Activated naive CD8-positive, alpha-beta T cell treated with anti-CD3 and anti-CD28 coated beads for 36 hours (primary cell): Measurements from ENCODE around the gene CCND2. TPM values are rescaled to one million over a fixed set of nuclear protein-coding genes. Genes with fewer than 3 reads are reported as not detected.

Source experiments
- DNase-seq: peaks from one replicate; pipeline ENCODE4 v3.0.0; 2021
- H3K27ac Mint-ChIP-seq: one replicate; pipeline ENCODE4 v1.8.0; 2022; ENCODE audit warnings: mild to moderate bottlenecking, moderate library complexity, mixed read lengths
- H3K27me3 Mint-ChIP-seq: one replicate; pipeline ENCODE4 v1.8.0; 2022; ENCODE audit warnings: mild to moderate bottlenecking, mixed read lengths
- H3K36me3 Mint-ChIP-seq: one replicate; pipeline ENCODE4 v1.8.0; 2021; ENCODE audit warnings: mild to moderate bottlenecking, mixed read lengths
- H3K4me1 Mint-ChIP-seq: one replicate; pipeline ENCODE4 v1.8.0; 2021; ENCODE audit warnings: mixed read lengths
- H3K4me3 Mint-ChIP-seq: one replicate; pipeline ENCODE4 v1.8.0; 2022; ENCODE audit warnings: mild to moderate bottlenecking, moderate library complexity, mixed read lengths
- H3K9me3 Mint-ChIP-seq: one replicate; pipeline ENCODE4 v1.8.0; 2022; ENCODE audit warnings: mixed read lengths
- total RNA-seq, 2 experiments: library from RNA; stranded (reverse); gene quantifications; one replicate each; pipeline ENCODE4 v1.2.3, GENCODE V29; 2021

Gene CCND2
- total RNA-seq, 2 experiments from 2014 or later, result 749 TPM

DNA sequence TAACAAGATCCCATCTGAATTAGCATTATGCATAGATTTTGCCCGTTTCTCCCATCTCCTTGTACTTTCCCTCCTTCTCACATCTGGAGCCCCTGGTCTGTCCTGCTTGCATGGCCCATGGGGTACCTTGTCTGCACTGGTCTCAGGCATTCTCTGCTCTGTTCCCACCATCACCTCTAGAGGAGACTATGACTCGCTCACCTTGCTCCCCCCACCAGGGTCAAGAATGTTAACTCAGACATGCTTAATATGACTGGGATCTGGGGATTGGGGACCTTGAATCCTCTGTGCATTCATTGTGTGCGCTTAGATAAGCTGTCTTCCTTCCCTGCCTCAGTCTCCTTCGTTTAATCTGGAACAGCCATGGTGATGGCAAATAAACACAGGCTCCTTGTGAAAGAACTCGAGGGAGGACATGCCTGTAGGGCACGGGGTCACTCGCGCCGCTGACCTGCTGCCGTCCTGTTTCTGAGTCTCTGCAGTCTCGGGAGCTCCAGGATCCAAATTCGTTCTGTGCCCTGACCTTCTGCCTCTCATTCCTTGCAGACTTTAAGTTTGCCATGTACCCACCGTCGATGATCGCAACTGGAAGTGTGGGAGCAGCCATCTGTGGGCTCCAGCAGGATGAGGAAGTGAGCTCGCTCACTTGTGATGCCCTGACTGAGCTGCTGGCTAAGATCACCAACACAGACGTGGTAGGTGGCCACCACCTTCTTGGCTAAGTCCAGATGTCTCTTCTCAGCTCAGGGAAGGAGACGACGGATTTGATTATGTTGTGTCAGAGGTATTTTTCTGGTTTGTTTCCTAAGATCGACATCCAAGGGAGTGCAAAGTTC, 15.0 kb downstream of the CCND2 start:
- H3K27me3 Mint-ChIP-seq, result no peaks in the 10 kb centered on the region
- no peaks in the 10 kb centered on the region for H3K9me3 Mint-ChIP-seq
- H3K4me3 Mint-ChIP-seq, result peak overlapping the region; percentile 38

GRCh38 chr12:4289231-4289878, 15.8 kb downstream of the CCND2 start:
- Mint-ChIP-seq H3K4me3 (peak overlapping the region; percentile 23), H3K27me3 (no peaks in the 10 kb centered on the region), H3K9me3 (no peaks in the 10 kb centered on the region), H3K36me3 (peaks cover 82% of the 10 kb centered on the region), H3K4me1 (peaks cover 86% of the 10 kb centered on the region), H3K27ac (peak overlapping the region; percentile 69)
- no peak for DNase-seq

More for the DNA sequence above, 15.0 kb downstream of the CCND2 start:
- Mint-ChIP-seq H3K27ac (peak overlapping the region; percentile 68), H3K4me1 (peaks cover 84% of the 10 kb centered on the region), H3K36me3 (peaks cover 81% of the 10 kb centered on the region)
- no peak for DNase-seq

DNA sequence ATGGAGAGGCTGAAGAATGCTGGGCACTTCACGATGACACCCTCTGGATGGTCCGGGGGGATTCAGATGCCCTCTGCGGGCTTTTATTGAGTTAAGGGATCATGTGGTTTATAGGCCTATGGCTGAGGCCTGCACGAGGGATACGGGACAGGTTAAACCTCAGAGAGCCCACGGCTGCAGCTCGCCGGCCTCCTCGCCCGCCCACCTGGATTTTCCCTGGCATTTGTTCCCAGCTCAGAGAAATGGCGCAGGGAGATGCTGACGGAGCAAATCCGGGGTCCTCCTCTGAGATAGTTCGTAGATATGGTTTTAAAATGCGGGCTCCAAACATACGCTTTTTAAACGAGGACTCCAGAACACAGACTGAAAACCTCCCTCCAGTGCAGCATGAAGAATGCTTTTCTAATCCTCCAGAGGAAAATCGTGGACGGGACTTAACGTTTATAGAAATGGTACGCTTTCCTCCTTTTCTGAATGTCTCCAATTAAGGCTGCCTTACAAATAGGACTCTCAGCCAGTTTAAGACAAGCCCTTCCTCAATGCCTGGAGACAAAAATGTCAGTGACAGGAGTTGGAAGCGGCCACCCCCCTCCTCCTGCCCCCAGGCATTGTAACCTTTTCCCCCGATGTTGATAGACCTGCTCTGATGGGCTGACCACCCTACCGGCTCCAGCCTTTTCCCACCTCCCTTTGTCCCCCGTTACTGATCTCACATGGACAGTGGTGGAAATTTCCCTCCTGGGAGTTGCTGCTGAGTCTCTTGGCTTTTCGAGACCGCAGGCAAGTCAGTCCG, 16.6 kb downstream of the CCND2 start:
- peaks cover 88% of the 10 kb centered on the region for H3K4me1 Mint-ChIP-seq
- H3K9me3 Mint-ChIP-seq, result no peaks in the 10 kb centered on the region
- no peaks in the 10 kb centered on the region for H3K27me3 Mint-ChIP-seq
- DNase-seq, result no peak
- peaks cover 84% of the 10 kb centered on the region for H3K36me3 Mint-ChIP-seq
- peak overlapping the region; percentile 55 for H3K4me3 Mint-ChIP-seq
- H3K27ac Mint-ChIP-seq, result peak overlapping the region; percentile 76

- peak overlapping the region; percentile 95 for H3K27ac Mint-ChIP-seq
- no peak for DNase-seq
- H3K27me3 Mint-ChIP-seq, result no peaks in the 10 kb centered on the region
- peaks cover 79% of the 10 kb centered on the region for H3K36me3 Mint-ChIP-seq
- H3K4me1 Mint-ChIP-seq, result peaks cover 78% of the 10 kb centered on the region
- peak overlapping the region; percentile 47 for H3K4me3 Mint-ChIP-seq
- no peaks in the 10 kb centered on the region for H3K9me3 Mint-ChIP-seq
These were observed 18.9 kb downstream of the CCND2 start for GRCh38 chr12:4292341-4293073.

GRCh38 chr12:4293299-4293965, 19.9 kb downstream of the CCND2 start:
- Mint-ChIP-seq H3K27me3 (no peaks in the 10 kb centered on the region), H3K27ac (peak overlapping the region; percentile 95), H3K9me3 (no peaks in the 10 kb centered on the region), H3K4me3 (peak overlapping the region; percentile 81), H3K36me3 (peaks cover 78% of the 10 kb centered on the region), H3K4me1 (peaks cover 75% of the 10 kb centered on the region)
- DNase-seq, result peak; percentile 66

- H3K9me3 Mint-ChIP-seq, result no peaks in the 10 kb centered on the region
- peak overlapping the region; percentile 81 for H3K4me3 Mint-ChIP-seq
- no peak for DNase-seq
- no peaks in the 10 kb centered on the region for H3K27me3 Mint-ChIP-seq
- H3K27ac Mint-ChIP-seq, result peak overlapping the region; percentile 95
- H3K4me1 Mint-ChIP-seq, result peaks cover 72% of the 10 kb centered on the region
- H3K36me3 Mint-ChIP-seq, result peaks cover 73% of the 10 kb centered on the region
These were observed 20.5 kb downstream of the CCND2 start for GRCh38 chr12:4293966-4294505.

GRCh38 chr12:4296751-4297150, 23.2 kb downstream of the CCND2 start:
- H3K4me1 Mint-ChIP-seq, result peaks cover 55% of the 10 kb centered on the region
- H3K9me3 Mint-ChIP-seq, result no peaks in the 10 kb centered on the region
- no peak for DNase-seq
- H3K4me3 Mint-ChIP-seq, result no peak overlapping the region
- peaks cover 73% of the 10 kb centered on the region for H3K36me3 Mint-ChIP-seq
- H3K27ac Mint-ChIP-seq, result peak overlapping the region; percentile 42
- H3K27me3 Mint-ChIP-seq, result no peaks in the 10 kb centered on the region

DNA sequence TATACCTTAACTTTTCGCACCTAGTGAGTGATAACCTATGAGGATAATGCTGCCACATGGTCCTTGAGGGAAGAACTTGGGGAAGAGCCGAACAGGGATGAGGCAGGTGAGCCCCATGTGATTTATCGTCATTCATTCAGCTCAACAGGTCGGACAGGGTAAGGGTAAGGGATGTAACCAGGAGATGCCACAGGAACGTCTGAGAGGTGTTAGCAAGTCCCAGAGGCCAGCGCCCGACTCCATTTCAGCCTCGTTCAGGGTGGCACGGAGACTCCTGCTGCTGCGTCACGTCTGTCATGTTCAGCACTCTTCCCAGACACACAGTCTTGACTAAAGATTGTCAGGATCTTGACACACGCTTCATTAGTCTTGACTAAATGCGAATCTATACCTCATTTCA, 24.1 kb downstream of the CCND2 start:
- H3K9me3 Mint-ChIP-seq, result no peaks in the 10 kb centered on the region
- H3K4me3 Mint-ChIP-seq, result no peak overlapping the region
- H3K27ac Mint-ChIP-seq, result peak overlapping the region; percentile 58
- H3K27me3 Mint-ChIP-seq, result no peaks in the 10 kb centered on the region
- DNase-seq, result no peak
- H3K4me1 Mint-ChIP-seq, result peaks cover 51% of the 10 kb centered on the region
- peaks cover 77% of the 10 kb centered on the region for H3K36me3 Mint-ChIP-seq

DNA sequence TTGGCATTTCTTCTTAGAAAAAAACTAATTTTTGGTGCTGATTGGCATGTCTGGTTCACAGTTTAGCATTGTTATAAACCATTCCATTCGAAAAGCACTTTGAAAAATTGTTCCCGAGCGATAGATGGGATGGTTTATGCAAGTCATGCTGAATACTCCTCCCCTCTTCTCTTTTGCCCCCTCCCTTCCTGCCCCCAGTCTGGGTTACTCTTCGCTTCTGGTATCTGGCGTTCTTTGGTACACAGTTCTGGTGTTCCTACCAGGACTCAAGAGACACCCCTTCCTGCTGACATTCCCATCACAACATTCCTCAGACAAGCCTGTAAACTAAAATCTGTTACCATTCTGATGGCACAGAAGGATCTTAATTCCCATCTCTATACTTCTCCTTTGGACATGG, 27.3 kb downstream of the CCND2 start:
- H3K27ac Mint-ChIP-seq, result peak overlapping the region; percentile 7
- H3K9me3 Mint-ChIP-seq, result no peaks in the 10 kb centered on the region
- H3K4me3 Mint-ChIP-seq, result no peak overlapping the region
- H3K36me3 Mint-ChIP-seq, result peaks cover 66% of the 10 kb centered on the region
- peaks cover 26% of the 10 kb centered on the region for H3K4me1 Mint-ChIP-seq
- DNase-seq, result no peak
- no peaks in the 10 kb centered on the region for H3K27me3 Mint-ChIP-seq

- Mint-ChIP-seq H3K36me3 (peaks cover 59% of the 10 kb centered on the region), H3K9me3 (no peaks in the 10 kb centered on the region), H3K27me3 (no peaks in the 10 kb centered on the region)
These were observed 28.5 kb downstream of the CCND2 start for GRCh38 chr12:4301932-4302501.

GRCh38 chr12:4302881-4303280, 29.3 kb downstream of the CCND2 start:
- no peak for DNase-seq
- Mint-ChIP-seq H3K27me3 (no peaks in the 10 kb centered on the region), H3K9me3 (no peaks in the 10 kb centered on the region), H3K4me3 (no peak overlapping the region), H3K36me3 (peaks cover 58% of the 10 kb centered on the region), H3K27ac (peak overlapping the region; percentile 61), H3K4me1 (peaks cover 27% of the 10 kb centered on the region)

More at GRCh38 chr12:4301932-4302501, 28.5 kb downstream of the CCND2 start:
- Mint-ChIP-seq H3K4me3 (no peak overlapping the region), H3K27ac (peak overlapping the region; percentile 62), H3K4me1 (peaks cover 25% of the 10 kb centered on the region)
- DNase-seq, result no peak

GRCh38 chr12:4303750-4304149, 30.2 kb downstream of the CCND2 start:
- H3K4me1 Mint-ChIP-seq, result peaks cover 19% of the 10 kb centered on the region
- no peaks in the 10 kb centered on the region for H3K9me3 Mint-ChIP-seq
- H3K27ac Mint-ChIP-seq, result peak overlapping the region; percentile 61
- DNase-seq, result no peak
- peaks cover 59% of the 10 kb centered on the region for H3K36me3 Mint-ChIP-seq
- H3K4me3 Mint-ChIP-seq, result no peak overlapping the region
- no peaks in the 10 kb centered on the region for H3K27me3 Mint-ChIP-seq

DNA sequence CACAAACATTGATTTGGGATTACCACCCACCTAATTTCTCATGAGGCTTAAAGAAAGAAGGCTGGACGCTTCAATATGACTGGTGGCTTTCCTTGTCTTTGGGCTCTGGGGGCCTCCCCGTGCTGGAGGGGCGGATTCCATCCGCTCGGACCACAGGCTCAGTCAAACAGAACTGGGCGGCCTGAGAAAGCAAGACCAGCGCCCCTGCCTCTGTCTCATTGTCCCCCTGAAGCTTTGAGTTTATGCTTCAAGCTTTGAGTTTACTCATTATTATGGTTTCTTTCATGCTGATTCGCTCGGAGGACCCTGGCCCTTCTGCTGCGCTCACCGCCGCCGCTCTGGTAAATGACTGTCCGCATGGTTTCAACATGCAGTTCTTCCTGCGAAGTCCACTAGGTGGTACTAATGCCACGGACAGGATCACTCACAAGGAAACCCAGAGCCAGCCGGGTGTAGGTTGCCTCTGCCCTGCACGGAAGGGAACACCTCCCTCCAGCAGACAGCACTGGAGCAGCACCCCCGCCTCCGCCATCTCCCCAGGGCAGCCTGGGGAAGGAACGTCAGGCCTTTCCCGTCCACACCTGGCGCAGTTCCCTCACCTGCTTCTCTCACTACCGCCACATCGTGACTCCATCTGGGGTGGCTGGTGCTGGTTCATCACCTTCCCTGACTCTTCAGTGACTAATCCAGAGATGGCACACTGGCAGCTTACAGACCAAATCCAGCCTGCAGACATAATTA, 34.2 kb downstream of the CCND2 start:
- no peak overlapping the region for H3K27ac Mint-ChIP-seq

More for the DNA sequence above, 34.2 kb downstream of the CCND2 start:
- Mint-ChIP-seq H3K9me3 (no peaks in the 10 kb centered on the region), H3K27me3 (no peaks in the 10 kb centered on the region), H3K4me1 (peaks cover 15% of the 10 kb centered on the region), H3K4me3 (no peak overlapping the region), H3K36me3 (peaks cover 34% of the 10 kb centered on the region)
- no peak for DNase-seq
